ENCODE data around the gene ARNT2.

GRCh38 chr15:80504931-80505330 lies 100.7 kb downstream of the ARNT2 start:
- no peak for TF ChIP-seq POLR2AphosphoS5 (IDR thresholded peaks at IDR 0.05)
- no peak for TF ChIP-seq POLR2A (IDR thresholded peaks at IDR 0.05)
- no peak for TF ChIP-seq CTCF (IDR thresholded peaks at IDR 0.05)
